Spleen (tissue), 7 donors: Measurements from ENCODE around the gene LRRC8E.

Experiments
- CTCF ChIP-seq, 11 experiments: fragments of 200-600 bp in 7 of 11; fragments of 450-650 bp in 4 of 11; sonication (generic) in 4 of 11; IDR thresholded peaks in 8 of 11; conservative IDR thresholded peaks in 3 of 11; 1 replicate in 7 of 11; 2 replicates in 4 of 11; pipeline versions ENCODE4 v1.4.0 to v1.8.0; 2016 to 2021; ENCODE audit warnings: antibody characterized with exemption in 11 of 11, inconsistent platforms in 4 of 11, mild to moderate bottlenecking in 1 of 11
- POLR2AphosphoS5 ChIP-seq, 3 donors: sonication (generic); formaldehyde crosslinking; IDR thresholded peaks; one replicate each; pipeline ENCODE4 v1.5.1; 2017; ENCODE audit warnings: antibody characterized with exemption in 3 of 3
- donor health status: DM: no; HTN: no; CAD: no; lungs with moderate emphysema.
- donor health status: DM: no; HTN: no; CAD: no.
- donor health status: DM: no; HTN: no; CAD: no.

GRCh38 chr19:7922836-7923195 lies 34.5 kb downstream of the LRRC8E start:
- TF ChIP-seq CTCF (IDR thresholded peaks at IDR 0.05 in 8 of 11, conservative IDR thresholded peaks at IDR 0.05 in 3 of 11) = no peak
- TF ChIP-seq POLR2AphosphoS5 (IDR thresholded peaks at IDR 0.05) = no peak
